ENCODE measurements around the gene BCL6. TPM values are rescaled to one million over a fixed set of nuclear protein-coding genes. Genes with fewer than 3 reads are reported as not detected.

The BCL6 gene
- total RNA-seq, 1 donor from 2014 or later, result 106 TPM

DNA sequence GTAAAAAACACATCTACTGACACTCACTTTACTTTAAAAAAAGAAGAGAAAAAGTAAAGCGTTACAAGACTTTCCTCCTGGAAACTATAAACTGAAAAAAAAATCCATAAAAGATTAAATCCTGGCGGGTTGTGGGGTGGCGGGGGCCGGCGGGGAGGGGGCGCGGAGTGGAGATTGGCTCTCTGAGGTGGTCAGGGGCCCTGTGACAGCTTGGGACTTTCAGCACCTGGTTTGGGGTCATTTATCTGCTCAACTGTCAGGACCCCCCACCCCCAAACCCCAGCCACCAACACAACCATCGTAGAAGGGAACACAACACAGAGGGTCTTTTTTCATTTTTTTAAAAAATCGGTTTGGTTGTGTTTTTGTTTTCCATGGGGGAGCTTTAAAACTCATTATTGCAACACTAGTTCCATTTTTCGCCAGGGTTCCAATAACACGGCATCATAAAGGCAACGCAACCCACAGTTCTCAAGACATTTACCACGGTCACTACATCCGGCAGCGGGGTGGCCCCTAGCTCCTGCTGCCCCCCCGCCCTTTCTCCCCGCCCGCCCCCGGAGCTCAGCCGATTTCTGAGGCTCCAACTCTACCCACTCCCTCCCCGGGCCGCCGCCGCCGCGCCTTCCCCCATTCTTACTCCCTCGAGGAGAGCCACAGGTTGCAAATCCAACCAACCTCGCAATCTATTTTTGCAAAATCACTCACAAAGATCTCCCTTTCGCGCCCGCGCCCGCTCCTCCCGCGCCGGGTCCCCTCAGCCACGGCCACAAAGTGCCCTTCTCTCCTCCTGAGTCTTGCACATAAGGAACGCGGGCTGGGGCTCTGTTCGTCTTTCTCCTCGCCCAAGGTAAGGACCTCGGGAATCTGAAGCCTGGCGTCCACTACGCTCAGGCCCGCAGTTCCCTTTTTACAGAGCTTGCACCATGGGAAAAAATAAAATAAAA lies 1.8 kb downstream of the BCL6 start:
- TF ChIP-seq, protein P1, sequence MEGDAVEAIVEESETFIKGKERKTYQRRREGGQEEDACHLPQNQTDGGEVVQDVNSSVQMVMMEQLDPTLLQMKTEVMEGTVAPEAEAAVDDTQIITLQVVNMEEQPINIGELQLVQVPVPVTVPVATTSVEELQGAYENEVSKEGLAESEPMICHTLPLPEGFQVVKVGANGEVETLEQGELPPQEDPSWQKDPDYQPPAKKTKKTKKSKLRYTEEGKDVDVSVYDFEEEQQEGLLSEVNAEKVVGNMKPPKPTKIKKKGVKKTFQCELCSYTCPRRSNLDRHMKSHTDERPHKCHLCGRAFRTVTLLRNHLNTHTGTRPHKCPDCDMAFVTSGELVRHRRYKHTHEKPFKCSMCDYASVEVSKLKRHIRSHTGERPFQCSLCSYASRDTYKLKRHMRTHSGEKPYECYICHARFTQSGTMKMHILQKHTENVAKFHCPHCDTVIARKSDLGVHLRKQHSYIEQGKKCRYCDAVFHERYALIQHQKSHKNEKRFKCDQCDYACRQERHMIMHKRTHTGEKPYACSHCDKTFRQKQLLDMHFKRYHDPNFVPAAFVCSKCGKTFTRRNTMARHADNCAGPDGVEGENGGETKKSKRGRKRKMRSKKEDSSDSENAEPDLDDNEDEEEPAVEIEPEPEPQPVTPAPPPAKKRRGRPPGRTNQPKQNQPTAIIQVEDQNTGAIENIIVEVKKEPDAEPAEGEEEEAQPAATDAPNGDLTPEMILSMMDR (IDR thresholded peaks at IDR 0.05), result no peak
- ATAC-seq, result peak; percentile 15
- H3K36me3 ChIP-seq, result no peaks in the 10 kb centered on the region

DNA sequence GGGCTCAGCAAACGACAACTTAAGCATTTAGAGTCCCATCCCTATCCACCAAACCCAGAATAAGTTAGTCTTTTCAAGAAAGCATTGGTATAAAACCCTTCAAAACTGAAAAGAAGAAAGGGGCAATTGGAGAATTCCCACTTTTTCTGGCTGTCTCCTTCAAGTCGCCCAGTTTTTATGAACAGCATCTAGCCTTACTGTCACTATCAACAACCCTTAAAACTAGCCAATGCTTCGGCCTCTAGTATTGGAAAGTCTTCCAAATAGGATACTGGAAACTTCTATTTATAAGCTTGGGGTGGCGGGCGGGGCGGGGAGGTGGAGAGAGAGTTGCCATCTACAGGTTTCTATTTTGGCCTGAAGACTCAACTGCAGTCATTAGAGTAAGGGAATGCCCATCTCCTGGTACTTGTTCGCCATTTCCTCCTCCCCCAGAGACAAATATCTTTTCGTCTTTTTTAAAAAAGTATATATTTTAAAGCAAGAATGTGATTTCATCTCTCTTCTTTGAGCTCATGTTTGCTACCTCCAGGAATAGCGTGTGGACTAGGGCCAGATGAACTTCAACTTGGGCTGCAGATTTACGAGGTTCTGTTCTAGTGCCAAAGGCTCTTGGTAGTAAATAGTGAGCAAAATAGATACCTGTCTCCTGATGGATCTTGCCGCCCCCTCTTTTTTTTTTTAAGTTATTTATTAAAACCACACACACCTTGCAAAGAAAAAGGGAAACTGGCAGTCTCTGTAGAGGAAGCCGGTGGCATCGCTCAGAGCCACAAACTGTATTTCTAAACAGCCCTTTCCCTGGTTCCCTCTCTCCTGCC lies 2.7 kb downstream of the BCL6 start:
- TF ChIP-seq, protein P1 (IDR thresholded peaks at IDR 0.05), result no peak
- Histone ChIP-seq H3K36me3 (no peaks in the 10 kb centered on the region), H3K4me3 (peak overlapping the region; percentile 74), H3K4me1 (peaks cover 27% of the 10 kb centered on the region), H3K27me3 (no peaks in the 10 kb centered on the region), H3K9me3 (no peaks in the 10 kb centered on the region), H3K27ac (peak overlapping the region; percentile 100)
- DNase-seq, result no peak
- intact Hi-C loops (cut with DNase I), result loop anchor here (5.0 kb wide), 1 partner anchor 1210 kb away; no protein-coding TSS in a partner anchor
- ATAC-seq, result no peak

More for the DNA sequence above, 1.8 kb downstream of the BCL6 start:
- Histone ChIP-seq H3K4me3 (peak overlapping the region; percentile 74), H3K4me1 (peaks cover 35% of the 10 kb centered on the region), H3K27me3 (no peaks in the 10 kb centered on the region), H3K9me3 (no peaks in the 10 kb centered on the region), H3K27ac (peak overlapping the region; percentile 100)
- intact Hi-C loops (cut with DNase I), result loop anchor here (5.0 kb wide), 1 partner anchor 1209 kb away; no protein-coding TSS in a partner anchor
- DNase-seq, result peak; percentile 92

DNA sequence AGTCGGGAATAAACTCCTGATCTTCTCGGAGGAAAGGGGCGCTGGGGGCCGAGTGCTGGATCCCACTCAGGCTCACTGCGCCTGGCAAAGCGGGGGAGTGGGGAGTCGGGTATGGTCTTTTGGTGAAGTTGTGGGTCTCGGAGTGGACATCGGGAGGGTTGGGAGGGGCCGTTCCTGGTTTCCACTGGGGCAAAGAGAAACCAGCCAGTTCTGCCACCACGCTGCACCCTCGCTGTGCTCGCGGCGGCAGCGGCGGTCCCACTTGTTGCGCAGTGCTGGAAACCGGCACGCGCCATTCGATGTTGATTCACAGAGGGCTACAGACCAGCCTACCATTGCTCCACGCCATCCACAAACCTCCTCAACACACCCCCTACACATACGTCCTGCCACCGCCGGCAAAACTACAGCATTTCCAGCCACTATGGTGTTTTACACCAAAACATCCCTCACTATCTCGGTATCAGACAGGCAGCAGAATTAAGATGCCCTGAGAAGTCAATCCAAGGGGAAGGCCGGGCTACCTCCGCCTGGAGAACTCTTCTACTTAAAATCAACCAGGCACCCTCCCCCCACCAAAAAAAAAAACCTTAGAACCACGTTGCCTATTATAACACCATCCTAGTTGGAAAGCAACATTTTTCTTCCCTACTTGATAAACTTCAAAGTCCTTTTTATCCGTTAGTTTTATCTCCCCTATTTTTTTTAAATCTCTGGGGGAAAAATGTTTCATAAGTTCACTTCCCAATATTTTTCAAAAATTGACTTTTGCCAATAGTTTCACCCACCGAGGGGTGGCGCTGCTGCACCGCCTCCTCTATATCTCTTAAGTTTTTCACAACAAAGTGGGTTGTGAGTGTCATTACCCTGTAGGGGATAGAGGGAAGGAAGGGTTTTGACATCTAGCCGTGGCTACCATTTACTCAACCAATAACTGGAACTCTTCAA lies 3.6 kb downstream of the BCL6 start:
- ATAC-seq (peak; percentile 13), DNase-seq (peak; percentile 89)
- Histone ChIP-seq H3K4me3 (peak overlapping the region; percentile 74), H3K36me3 (no peaks in the 10 kb centered on the region), H3K27ac (peak overlapping the region; percentile 100), H3K4me1 (peaks cover 19% of the 10 kb centered on the region), H3K27me3 (no peaks in the 10 kb centered on the region), H3K9me3 (no peaks in the 10 kb centered on the region)
- TF ChIP-seq, protein P1 (IDR thresholded peaks at IDR 0.05), result peak; percentile 91
- intact Hi-C loops (cut with DNase I), result loop anchor here (5.0 kb wide), 1 partner anchor 1211 kb away; no protein-coding TSS in a partner anchor

DNA sequence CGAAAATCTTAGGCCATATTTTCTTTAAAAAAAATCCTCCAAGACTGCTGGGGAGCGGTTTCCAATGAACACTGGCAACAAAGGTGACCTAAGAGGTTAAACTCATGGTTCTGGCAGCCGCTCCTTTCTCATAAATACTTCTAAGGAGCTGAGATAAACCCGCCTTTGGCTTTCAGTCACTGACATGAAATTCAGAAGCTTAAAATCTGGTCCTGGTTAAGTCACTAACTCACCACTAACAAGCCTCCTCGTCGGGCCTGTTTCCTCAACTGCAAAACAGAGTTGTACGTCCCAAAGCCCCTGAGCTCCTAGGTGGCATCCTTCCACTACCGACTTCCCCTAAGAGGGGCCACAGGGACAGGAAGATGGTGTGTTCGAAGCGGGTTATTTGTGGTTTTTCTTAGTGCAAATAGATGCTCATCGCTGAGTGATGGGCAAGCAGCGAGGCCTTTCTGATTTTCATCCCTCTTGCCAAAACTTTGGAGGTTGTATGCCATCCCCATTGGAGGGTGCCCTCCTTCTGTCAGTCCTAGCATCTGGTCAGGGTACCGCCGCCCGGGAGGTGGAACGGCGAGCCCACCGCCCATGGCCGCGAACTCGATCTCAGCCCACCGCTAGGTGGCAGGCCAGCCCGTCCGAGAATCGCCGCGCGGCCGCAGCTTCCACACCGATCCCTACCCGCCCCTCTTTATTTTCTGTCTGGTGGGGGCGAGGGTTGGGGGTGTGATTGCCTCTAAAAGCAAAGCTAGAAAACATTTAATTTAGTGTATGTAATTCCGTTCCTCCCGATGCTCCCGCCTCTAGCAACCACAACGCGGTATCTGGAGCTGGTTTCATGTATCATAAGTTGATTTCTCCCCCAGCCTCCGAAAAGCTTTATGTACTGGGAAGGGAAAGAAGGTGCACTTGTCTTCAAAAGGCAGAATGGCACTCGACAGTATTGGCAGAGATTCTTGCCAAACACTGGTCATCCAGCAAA lies 4.6 kb downstream of the BCL6 start:
- Histone ChIP-seq H3K27ac (peak overlapping the region; percentile 100), H3K9me3 (no peaks in the 10 kb centered on the region), H3K36me3 (no peaks in the 10 kb centered on the region), H3K4me1 (peaks cover 19% of the 10 kb centered on the region), H3K4me3 (peak overlapping the region; percentile 74), H3K27me3 (no peaks in the 10 kb centered on the region)
- peak; percentile 20 for ATAC-seq
- TF ChIP-seq, protein P1 (IDR thresholded peaks at IDR 0.05), result peak; percentile 93
- intact Hi-C loops (cut with DNase I), result loop anchor here (5.0 kb wide), 1 partner anchor 1212 kb away; no protein-coding TSS in a partner anchor
- peak; percentile 90 for DNase-seq

All from upper lobe of right lung (tissue), 1 donor.